Measurements from ENCODE around the gene NLRP9.
"Not testable (repeated sequence)": the region's sequence is repeated elsewhere in the genome, so short reads cannot be mapped to it uniquely, and the experiment has no call there.

The NLRP9 gene

GRCh38 chr19:55720801-55721200, 17.4 kb downstream of the NLRP9 start:
- Histone ChIP-seq H3K27ac (ENCODE audit: low read depth, low read length) (no peak overlapping the region), H3K27me3 (ENCODE audit: control insufficient read depth, insufficient read depth, low read length) (no peaks in the 10 kb centered on the region)

GRCh38 chr19:55720214-55720746, 17.9 kb downstream of the NLRP9 start:
- Histone ChIP-seq H3K4me1 (ENCODE audit: control insufficient read depth, insufficient read depth, low read length) (no peaks in the 10 kb centered on the region), H3K27me3 (ENCODE audit: control insufficient read depth, insufficient read depth, low read length) (no peaks in the 10 kb centered on the region), H3K9ac (ENCODE audit: low read length) (no peak overlapping the region), H3K36me3 (ENCODE audit: control insufficient read depth, insufficient read depth, low read length) (no peaks in the 10 kb centered on the region), H3K4me3 (ENCODE audit: low read length) (no peak overlapping the region), H3K27ac (ENCODE audit: low read depth, low read length) (no peak overlapping the region)

More at GRCh38 chr19:55720801-55721200, 17.4 kb downstream of the NLRP9 start:
- no peak overlapping the region for H3K4me3 ChIP-seq (ENCODE audit: low read length)
- no peaks in the 10 kb centered on the region for H3K4me1 ChIP-seq (ENCODE audit: control insufficient read depth, insufficient read depth, low read length)
- H3K36me3 ChIP-seq (ENCODE audit: control insufficient read depth, insufficient read depth, low read length) = no peaks in the 10 kb centered on the region
- no peak overlapping the region for H3K9ac ChIP-seq (ENCODE audit: low read length)

GRCh38 chr19:55717879-55718711, 20.1 kb downstream of the NLRP9 start:
- H3K27ac ChIP-seq (ENCODE audit: low read depth, low read length); H3K36me3 ChIP-seq (ENCODE audit: control insufficient read depth, insufficient read depth, low read length); H3K9ac ChIP-seq (ENCODE audit: low read length); H3K4me1 ChIP-seq (ENCODE audit: control insufficient read depth, insufficient read depth, low read length); H3K4me3 ChIP-seq (ENCODE audit: low read length); H3K27me3 ChIP-seq (ENCODE audit: control insufficient read depth, insufficient read depth, low read length): not testable (repeated sequence)

- no peaks in the 10 kb centered on the region for H3K27me3 ChIP-seq (ENCODE audit: control insufficient read depth, insufficient read depth, low read length)
- no peaks in the 10 kb centered on the region for H3K4me1 ChIP-seq (ENCODE audit: control insufficient read depth, insufficient read depth, low read length)
- no peak overlapping the region for H3K27ac ChIP-seq (ENCODE audit: low read depth, low read length)
- no peak overlapping the region for H3K9ac ChIP-seq (ENCODE audit: low read length)
- H3K4me3 ChIP-seq (ENCODE audit: low read length) = no peak overlapping the region
- H3K36me3 ChIP-seq (ENCODE audit: control insufficient read depth, insufficient read depth, low read length) = no peaks in the 10 kb centered on the region
Measured at GRCh38 chr19:55717251-55717650, 21.0 kb downstream of the NLRP9 start.

GRCh38 chr19:55716531-55716930, 21.7 kb downstream of the NLRP9 start:
- no peaks in the 10 kb centered on the region for H3K36me3 ChIP-seq (ENCODE audit: control insufficient read depth, insufficient read depth, low read length)
- H3K4me1 ChIP-seq (ENCODE audit: control insufficient read depth, insufficient read depth, low read length) = no peaks in the 10 kb centered on the region
- H3K27me3 ChIP-seq (ENCODE audit: control insufficient read depth, insufficient read depth, low read length) = no peaks in the 10 kb centered on the region
- H3K27ac ChIP-seq (ENCODE audit: low read depth, low read length) = no peak overlapping the region
- H3K4me3 ChIP-seq (ENCODE audit: low read length) = no peak overlapping the region
- no peak overlapping the region for H3K9ac ChIP-seq (ENCODE audit: low read length)

- H3K9ac ChIP-seq (ENCODE audit: low read length) = no peak overlapping the region
- H3K4me3 ChIP-seq (ENCODE audit: low read length) = no peak overlapping the region
- H3K27ac ChIP-seq (ENCODE audit: low read depth, low read length) = no peak overlapping the region
- no peaks in the 10 kb centered on the region for H3K4me1 ChIP-seq (ENCODE audit: control insufficient read depth, insufficient read depth, low read length)
- no peaks in the 10 kb centered on the region for H3K27me3 ChIP-seq (ENCODE audit: control insufficient read depth, insufficient read depth, low read length)
- H3K36me3 ChIP-seq (ENCODE audit: control insufficient read depth, insufficient read depth, low read length) = no peaks in the 10 kb centered on the region
Measured at GRCh38 chr19:55712804-55713631, 25.2 kb downstream of the NLRP9 start.

GRCh38 chr19:55711719-55712118, 26.5 kb downstream of the NLRP9 start:
- H3K4me1 ChIP-seq (ENCODE audit: control insufficient read depth, insufficient read depth, low read length) = no peaks in the 10 kb centered on the region
- no peak overlapping the region for H3K9ac ChIP-seq (ENCODE audit: low read length)
- H3K36me3 ChIP-seq (ENCODE audit: control insufficient read depth, insufficient read depth, low read length) = no peaks in the 10 kb centered on the region
- no peak overlapping the region for H3K4me3 ChIP-seq (ENCODE audit: low read length)
- no peak overlapping the region for H3K27ac ChIP-seq (ENCODE audit: low read depth, low read length)
- H3K27me3 ChIP-seq (ENCODE audit: control insufficient read depth, insufficient read depth, low read length) = no peaks in the 10 kb centered on the region

GRCh38 chr19:55705972-55706371, 32.2 kb downstream of the NLRP9 start:
- no peaks in the 10 kb centered on the region for H3K4me1 ChIP-seq (ENCODE audit: control insufficient read depth, insufficient read depth, low read length)
- H3K27ac ChIP-seq (ENCODE audit: low read depth, low read length) = no peak overlapping the region
- H3K27me3 ChIP-seq (ENCODE audit: control insufficient read depth, insufficient read depth, low read length) = no peaks in the 10 kb centered on the region
- H3K4me3 ChIP-seq (ENCODE audit: low read length) = no peak overlapping the region
- peaks cover 3% of the 10 kb centered on the region for H3K36me3 ChIP-seq (ENCODE audit: control insufficient read depth, insufficient read depth, low read length)
- H3K9ac ChIP-seq (ENCODE audit: low read length) = no peak overlapping the region

- Histone ChIP-seq H3K9ac (ENCODE audit: low read length) (no peak overlapping the region), H3K4me1 (ENCODE audit: control insufficient read depth, insufficient read depth, low read length) (no peaks in the 10 kb centered on the region), H3K27me3 (ENCODE audit: control insufficient read depth, insufficient read depth, low read length) (no peaks in the 10 kb centered on the region), H3K4me3 (ENCODE audit: low read length) (no peak overlapping the region), H3K36me3 (ENCODE audit: control insufficient read depth, insufficient read depth, low read length) (peaks cover 3% of the 10 kb centered on the region), H3K27ac (ENCODE audit: low read depth, low read length) (no peak overlapping the region)
Measured at GRCh38 chr19:55704494-55705245, 33.5 kb downstream of the NLRP9 start.

GRCh38 chr19:55703790-55704215, 34.4 kb downstream of the NLRP9 start:
- no peak overlapping the region for H3K4me3 ChIP-seq (ENCODE audit: low read length)
- no peak overlapping the region for H3K9ac ChIP-seq (ENCODE audit: low read length)
- no peaks in the 10 kb centered on the region for H3K4me1 ChIP-seq (ENCODE audit: control insufficient read depth, insufficient read depth, low read length)
- peaks cover 3% of the 10 kb centered on the region for H3K36me3 ChIP-seq (ENCODE audit: control insufficient read depth, insufficient read depth, low read length)
- no peaks in the 10 kb centered on the region for H3K27me3 ChIP-seq (ENCODE audit: control insufficient read depth, insufficient read depth, low read length)
- H3K27ac ChIP-seq (ENCODE audit: low read depth, low read length) = no peak overlapping the region

GRCh38 chr19:55702131-55702627, 36.0 kb downstream of the NLRP9 start:
- H3K27me3 ChIP-seq (ENCODE audit: control insufficient read depth, insufficient read depth, low read length) = no peaks in the 10 kb centered on the region
- H3K4me1 ChIP-seq (ENCODE audit: control insufficient read depth, insufficient read depth, low read length) = no peaks in the 10 kb centered on the region
- H3K4me3 ChIP-seq (ENCODE audit: low read length) = no peak overlapping the region
- H3K36me3 ChIP-seq (ENCODE audit: control insufficient read depth, insufficient read depth, low read length) = peaks cover 3% of the 10 kb centered on the region
- H3K9ac ChIP-seq (ENCODE audit: low read length) = no peak overlapping the region
- no peak overlapping the region for H3K27ac ChIP-seq (ENCODE audit: low read depth, low read length)

- Histone ChIP-seq H3K4me3 (ENCODE audit: low read length) (no peak overlapping the region), H3K4me1 (ENCODE audit: control insufficient read depth, insufficient read depth, low read length) (no peaks in the 10 kb centered on the region), H3K36me3 (ENCODE audit: control insufficient read depth, insufficient read depth, low read length) (peaks cover 7% of the 10 kb centered on the region), H3K27ac (ENCODE audit: low read depth, low read length) (no peak overlapping the region), H3K9ac (ENCODE audit: low read length) (no peak overlapping the region), H3K27me3 (ENCODE audit: control insufficient read depth, insufficient read depth, low read length) (no peaks in the 10 kb centered on the region)
Measured at GRCh38 chr19:55700813-55701212, 37.4 kb downstream of the NLRP9 start.
